ENCODE measurements around the gene TRAP1. TPM values are rescaled to one million over a fixed set of nuclear protein-coding genes. Genes with fewer than 3 reads are reported as not detected.

TRAP1 gene
- total RNA-seq, 1 experiment from 2014 or later: 232 TPM

DNA sequence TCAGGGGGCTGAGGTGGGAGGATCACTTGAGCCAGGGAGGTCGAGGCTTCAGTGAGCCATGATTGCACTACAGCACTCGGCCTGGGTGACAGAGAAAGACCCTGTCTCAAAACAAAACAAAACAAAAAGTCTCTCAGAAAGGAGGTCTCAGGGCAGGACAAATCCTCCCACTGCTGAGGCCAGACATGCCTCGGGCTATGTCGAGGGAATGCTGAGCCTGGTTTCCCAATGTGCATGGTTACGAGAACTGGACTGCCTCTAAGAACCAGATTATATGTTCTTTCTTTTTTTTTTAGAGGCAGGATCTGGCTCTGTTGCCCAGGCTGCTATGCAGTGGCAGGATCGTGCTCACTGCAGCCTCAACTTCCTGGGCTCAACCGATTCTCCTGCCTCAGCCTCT, 27.6 kb downstream of the TRAP1 start:
- Mint-ChIP-seq H3K27ac (ENCODE audit: unreplicated experiment) (no peak overlapping the region), H3K4me1 (ENCODE audit: low read depth, unreplicated experiment) (peaks cover 11% of the 10 kb centered on the region), H3K9me3 (ENCODE audit: low read depth, unreplicated experiment) (no peaks in the 10 kb centered on the region), H3K4me3 (ENCODE audit: low read depth, unreplicated experiment) (no peak overlapping the region), H3K27me3 (ENCODE audit: unreplicated experiment) (no peaks in the 10 kb centered on the region), H3K36me3 (ENCODE audit: insufficient read depth, unreplicated experiment) (peaks cover 51% of the 10 kb centered on the region)
- intact Hi-C loops (cut with micrococcal nuclease; ENCODE audit: unreplicated experiment): loop anchor here (5.0 to 10.0 kb wide), 2 partner anchors 65 to 188 kb away; no protein-coding TSS in a partner anchor
- no peak for DNase-seq
- no TSS peak for BruUV-seq (replicated peaks)
- TF ChIP-seq, protein P1, sequence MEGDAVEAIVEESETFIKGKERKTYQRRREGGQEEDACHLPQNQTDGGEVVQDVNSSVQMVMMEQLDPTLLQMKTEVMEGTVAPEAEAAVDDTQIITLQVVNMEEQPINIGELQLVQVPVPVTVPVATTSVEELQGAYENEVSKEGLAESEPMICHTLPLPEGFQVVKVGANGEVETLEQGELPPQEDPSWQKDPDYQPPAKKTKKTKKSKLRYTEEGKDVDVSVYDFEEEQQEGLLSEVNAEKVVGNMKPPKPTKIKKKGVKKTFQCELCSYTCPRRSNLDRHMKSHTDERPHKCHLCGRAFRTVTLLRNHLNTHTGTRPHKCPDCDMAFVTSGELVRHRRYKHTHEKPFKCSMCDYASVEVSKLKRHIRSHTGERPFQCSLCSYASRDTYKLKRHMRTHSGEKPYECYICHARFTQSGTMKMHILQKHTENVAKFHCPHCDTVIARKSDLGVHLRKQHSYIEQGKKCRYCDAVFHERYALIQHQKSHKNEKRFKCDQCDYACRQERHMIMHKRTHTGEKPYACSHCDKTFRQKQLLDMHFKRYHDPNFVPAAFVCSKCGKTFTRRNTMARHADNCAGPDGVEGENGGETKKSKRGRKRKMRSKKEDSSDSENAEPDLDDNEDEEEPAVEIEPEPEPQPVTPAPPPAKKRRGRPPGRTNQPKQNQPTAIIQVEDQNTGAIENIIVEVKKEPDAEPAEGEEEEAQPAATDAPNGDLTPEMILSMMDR (IDR thresholded peaks at IDR 0.05; ENCODE audit: unreplicated experiment): no peak
- CTCF ChIA-PET: interaction anchor here (0.5 kb wide), 1 partner anchor 89 kb away, joined by 3 read pairs; no protein-coding TSS in a partner anchor

DNA sequence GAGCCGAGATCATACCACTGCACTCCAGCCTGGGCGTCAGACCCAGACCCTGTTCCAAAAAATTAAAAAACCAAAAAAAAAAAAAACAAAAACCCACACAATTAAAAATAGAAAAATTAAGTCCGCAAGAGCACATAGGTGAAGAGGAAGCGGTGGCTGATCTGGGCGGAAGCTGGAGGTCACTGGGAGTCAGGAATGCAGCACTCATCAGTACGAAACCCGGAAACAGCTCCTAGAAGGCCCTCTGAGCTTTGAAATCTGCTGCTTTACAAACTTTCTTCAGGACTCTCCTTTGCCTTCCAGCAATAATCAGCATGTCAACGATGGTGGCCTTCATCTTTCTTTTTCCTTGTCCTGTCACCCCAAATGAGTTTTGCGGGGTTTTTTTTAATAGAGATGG, 29.5 kb downstream of the TRAP1 start:
- no peak overlapping the region for H3K27ac Mint-ChIP-seq (ENCODE audit: unreplicated experiment)
- CTCF ChIA-PET: interaction anchor here (0.6 kb wide), 1 partner anchor 328 kb away, joined by 3 read pairs; no protein-coding TSS in a partner anchor
- H3K27me3 Mint-ChIP-seq (ENCODE audit: unreplicated experiment): no peaks in the 10 kb centered on the region
- intact Hi-C loops (cut with micrococcal nuclease; ENCODE audit: unreplicated experiment): no loop called here
- no TSS peak for BruUV-seq (replicated peaks)
- no peak for DNase-seq
- H3K9me3 Mint-ChIP-seq (ENCODE audit: low read depth, unreplicated experiment): no peaks in the 10 kb centered on the region
- H3K4me1 Mint-ChIP-seq (ENCODE audit: low read depth, unreplicated experiment): peaks cover 9% of the 10 kb centered on the region
- TF ChIP-seq, protein P1 (IDR thresholded peaks at IDR 0.05; ENCODE audit: unreplicated experiment): no peak
- no peak overlapping the region for H3K4me3 Mint-ChIP-seq (ENCODE audit: low read depth, unreplicated experiment)
- peaks cover 58% of the 10 kb centered on the region for H3K36me3 Mint-ChIP-seq (ENCODE audit: insufficient read depth, unreplicated experiment)

DNA sequence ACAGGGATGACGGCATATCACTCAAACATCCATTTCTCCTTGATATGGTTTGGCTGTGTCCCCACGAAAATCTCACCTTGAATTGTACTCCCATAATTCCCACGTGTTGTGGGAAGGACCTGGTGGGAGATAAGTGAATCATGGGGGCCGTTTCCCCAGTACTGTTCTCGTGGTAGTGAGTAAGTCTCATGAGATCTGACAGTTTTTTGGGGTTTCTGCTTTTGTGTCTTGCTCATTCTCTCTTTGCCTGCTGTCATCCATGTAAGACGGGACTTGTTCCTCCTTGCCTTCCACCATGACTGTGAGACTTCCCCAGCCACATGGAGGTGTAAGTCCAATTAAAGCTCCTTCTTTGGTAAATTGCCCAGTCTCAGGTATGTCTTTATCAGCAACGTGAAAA, 30.3 kb downstream of the TRAP1 start:
- TF ChIP-seq, protein P1 (IDR thresholded peaks at IDR 0.05; ENCODE audit: unreplicated experiment): no peak
- H3K27ac Mint-ChIP-seq (ENCODE audit: unreplicated experiment): no peak overlapping the region
- no peaks in the 10 kb centered on the region for H3K27me3 Mint-ChIP-seq (ENCODE audit: unreplicated experiment)
- H3K9me3 Mint-ChIP-seq (ENCODE audit: low read depth, unreplicated experiment): no peaks in the 10 kb centered on the region
- peaks cover 64% of the 10 kb centered on the region for H3K36me3 Mint-ChIP-seq (ENCODE audit: insufficient read depth, unreplicated experiment)
- intact Hi-C loops (cut with micrococcal nuclease; ENCODE audit: unreplicated experiment): no loop called here
- DNase-seq: no peak
- peaks cover 9% of the 10 kb centered on the region for H3K4me1 Mint-ChIP-seq (ENCODE audit: low read depth, unreplicated experiment)
- BruUV-seq (replicated peaks): no TSS peak
- CTCF ChIA-PET: interaction anchor here (0.6 kb wide), 1 partner anchor 327 kb away, joined by 3 read pairs; no protein-coding TSS in a partner anchor
- H3K4me3 Mint-ChIP-seq (ENCODE audit: low read depth, unreplicated experiment): no peak overlapping the region

DNA sequence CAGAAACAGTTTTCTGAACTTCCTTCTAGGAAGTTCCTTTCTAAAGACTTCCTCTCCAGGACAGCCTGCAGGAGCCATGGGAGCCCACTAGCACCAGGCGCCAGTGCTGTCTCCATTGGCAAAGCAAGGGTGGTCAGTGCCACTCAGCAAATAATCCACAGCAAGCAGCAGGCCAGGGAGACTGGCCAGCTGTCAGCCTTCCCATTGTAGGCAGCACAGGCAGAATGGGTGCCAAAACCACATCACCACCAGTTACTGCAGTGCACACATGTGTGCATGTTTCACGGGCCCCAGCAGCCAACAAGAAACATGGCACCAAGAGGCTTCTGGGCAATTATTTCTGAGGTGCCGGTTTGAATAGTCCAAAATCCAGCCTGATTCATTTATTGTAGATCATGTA, 36.1 kb downstream of the TRAP1 start:
- no peak for DNase-seq
- intact Hi-C loops (cut with micrococcal nuclease; ENCODE audit: unreplicated experiment): no loop called here
- Mint-ChIP-seq H3K9me3 (ENCODE audit: low read depth, unreplicated experiment) (no peaks in the 10 kb centered on the region), H3K27ac (ENCODE audit: unreplicated experiment) (no peak overlapping the region), H3K36me3 (ENCODE audit: insufficient read depth, unreplicated experiment) (peaks cover 56% of the 10 kb centered on the region), H3K4me3 (ENCODE audit: low read depth, unreplicated experiment) (no peak overlapping the region), H3K4me1 (ENCODE audit: low read depth, unreplicated experiment) (no peaks in the 10 kb centered on the region), H3K27me3 (ENCODE audit: unreplicated experiment) (no peaks in the 10 kb centered on the region)
- no TSS peak for BruUV-seq (replicated peaks)
- TF ChIP-seq, protein P1 (IDR thresholded peaks at IDR 0.05; ENCODE audit: unreplicated experiment): no peak
- CTCF ChIA-PET: no interaction called here

All from Calu3 (cell line).